ENCODE results near the gene CABP2. TPM values are rescaled to one million over a fixed set of nuclear protein-coding genes. Genes with fewer than 3 reads are reported as not detected.

The CABP2 gene
- total RNA-seq, 4 donors from 2014 or later = not detected

DNA sequence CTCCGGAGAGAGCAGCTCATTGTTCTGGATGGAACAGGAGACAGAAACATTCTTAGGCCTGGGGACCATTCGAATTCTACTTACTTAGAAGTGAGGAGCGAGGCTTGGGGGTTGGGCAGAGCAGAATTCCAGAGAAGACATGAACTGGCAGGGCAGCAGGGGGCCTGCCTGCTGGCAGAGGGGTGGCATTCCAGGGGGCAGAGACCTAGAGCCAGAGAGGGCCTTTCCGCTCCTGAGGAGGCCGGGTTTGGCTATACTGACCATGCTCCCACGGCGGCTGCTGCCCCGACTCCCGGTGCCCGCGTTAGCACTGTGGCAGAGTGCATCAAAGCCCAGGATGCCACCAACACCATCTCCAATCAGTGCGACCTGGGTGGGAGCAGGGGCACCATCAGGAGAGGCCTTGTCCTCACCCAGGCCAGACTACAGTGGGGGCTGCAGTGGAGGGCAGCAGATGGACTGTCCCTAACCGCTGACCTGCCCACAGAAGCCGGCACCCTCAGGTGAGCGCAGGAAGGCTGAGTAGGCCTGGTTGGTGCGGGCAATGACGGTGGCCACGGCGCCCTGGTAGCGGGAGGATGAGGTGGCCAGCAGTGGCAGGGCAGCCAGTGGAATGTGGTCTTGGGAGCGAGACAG, 25.5 kb downstream of the CABP2 start:
- TF ChIP-seq CTCF (IDR thresholded peaks at IDR 0.05 in 4 of 5, conservative IDR thresholded peaks at IDR 0.05 in 1 of 5) = no peak
- in situ Hi-C loops (cut with MboI; ENCODE audit: low sequenced_read_pairs in 4 of 4) = no loop called here
- Histone ChIP-seq H3K4me1 (no peaks in the 10 kb centered on the region), H3K36me3 (peaks cover 0 to 9% of the 10 kb centered on the region in 2 donors), H3K4me3 (no peak overlapping the region), H3K27me3 (no peaks in the 10 kb centered on the region), H3K9me3 (no peaks in the 10 kb centered on the region), H3K27ac (no peak overlapping the region)
- ATAC-seq (no peak), DNase-seq (no peak)
- intact Hi-C loops (cut with DNase I; ENCODE audit: low total_unique reads) = no loop called here

GRCh38 chr11:67496113-67496512, 27.1 kb downstream of the CABP2 start:
- ATAC-seq (no peak), DNase-seq (no peak)
- H3K4me1 ChIP-seq = no peaks in the 10 kb centered on the region
- no peak overlapping the region for H3K4me3 ChIP-seq
- no peak overlapping the region for H3K27ac ChIP-seq
- intact Hi-C loops (cut with DNase I; ENCODE audit: low total_unique reads) = no loop called here
- peaks cover 0 to 5% of the 10 kb centered on the region in 2 donors for H3K36me3 ChIP-seq
- H3K9me3 ChIP-seq = no peaks in the 10 kb centered on the region
- no peak for TF ChIP-seq POLR2A (IDR thresholded peaks at IDR 0.05)
- TF ChIP-seq CTCF (IDR thresholded peaks at IDR 0.05 in 4 of 5, conservative IDR thresholded peaks at IDR 0.05 in 1 of 5) = no peak
- in situ Hi-C loops (cut with MboI; ENCODE audit: low sequenced_read_pairs in 4 of 4) = no loop called here
- no peaks in the 10 kb centered on the region for H3K27me3 ChIP-seq

DNA sequence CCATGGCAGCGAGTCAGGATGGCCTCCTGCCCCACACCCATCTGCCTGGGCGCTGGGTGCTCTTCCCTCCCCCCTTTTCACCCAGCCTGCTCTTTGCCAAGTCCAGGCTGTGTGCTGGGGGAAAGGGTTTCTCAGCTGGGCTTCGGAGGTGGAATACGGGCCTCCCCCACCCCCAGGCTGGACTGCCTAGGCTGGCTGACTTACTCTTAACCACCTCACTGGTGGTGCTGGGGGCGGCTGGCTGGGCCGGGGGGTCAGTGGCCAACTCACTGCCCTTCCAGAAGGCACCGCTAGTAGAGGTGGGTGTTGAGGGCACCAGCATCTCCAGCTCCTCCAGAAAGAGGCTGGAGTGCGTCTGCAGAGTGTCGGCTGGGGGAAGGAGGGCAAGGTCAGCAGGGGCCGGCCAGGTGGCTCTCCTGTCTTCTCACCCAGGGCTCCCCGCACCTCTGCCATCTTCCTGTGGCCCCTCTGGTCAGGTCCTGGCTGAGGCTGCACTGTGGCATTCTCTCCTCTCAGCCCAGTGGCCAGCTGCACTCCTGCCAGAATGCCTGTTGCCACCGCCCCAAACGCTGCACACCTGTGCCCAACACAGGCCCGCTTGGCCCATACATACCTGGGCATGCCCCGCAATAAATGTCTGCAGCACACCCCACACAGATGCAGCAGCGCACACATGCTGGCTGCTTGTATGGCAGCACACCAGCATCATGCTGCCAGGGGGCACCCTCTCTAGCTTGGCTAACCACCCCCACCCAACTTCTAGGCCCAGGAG, 27.8 kb downstream of the CABP2 start:
- Histone ChIP-seq H3K36me3 (peaks cover 0 to 5% of the 10 kb centered on the region in 2 donors), H3K9me3 (no peaks in the 10 kb centered on the region), H3K27ac (no peak overlapping the region), H3K4me1 (no peaks in the 10 kb centered on the region), H3K27me3 (no peaks in the 10 kb centered on the region), H3K4me3 (no peak overlapping the region)
- ATAC-seq (no peak), DNase-seq (no peak)
- intact Hi-C loops (cut with DNase I; ENCODE audit: low total_unique reads) = no loop called here
- no peak for TF ChIP-seq CTCF (IDR thresholded peaks at IDR 0.05 in 4 of 5, conservative IDR thresholded peaks at IDR 0.05 in 1 of 5)
- TF ChIP-seq POLR2A (IDR thresholded peaks at IDR 0.05) = no peak
- in situ Hi-C loops (cut with MboI; ENCODE audit: low sequenced_read_pairs in 4 of 4) = no loop called here

DNA sequence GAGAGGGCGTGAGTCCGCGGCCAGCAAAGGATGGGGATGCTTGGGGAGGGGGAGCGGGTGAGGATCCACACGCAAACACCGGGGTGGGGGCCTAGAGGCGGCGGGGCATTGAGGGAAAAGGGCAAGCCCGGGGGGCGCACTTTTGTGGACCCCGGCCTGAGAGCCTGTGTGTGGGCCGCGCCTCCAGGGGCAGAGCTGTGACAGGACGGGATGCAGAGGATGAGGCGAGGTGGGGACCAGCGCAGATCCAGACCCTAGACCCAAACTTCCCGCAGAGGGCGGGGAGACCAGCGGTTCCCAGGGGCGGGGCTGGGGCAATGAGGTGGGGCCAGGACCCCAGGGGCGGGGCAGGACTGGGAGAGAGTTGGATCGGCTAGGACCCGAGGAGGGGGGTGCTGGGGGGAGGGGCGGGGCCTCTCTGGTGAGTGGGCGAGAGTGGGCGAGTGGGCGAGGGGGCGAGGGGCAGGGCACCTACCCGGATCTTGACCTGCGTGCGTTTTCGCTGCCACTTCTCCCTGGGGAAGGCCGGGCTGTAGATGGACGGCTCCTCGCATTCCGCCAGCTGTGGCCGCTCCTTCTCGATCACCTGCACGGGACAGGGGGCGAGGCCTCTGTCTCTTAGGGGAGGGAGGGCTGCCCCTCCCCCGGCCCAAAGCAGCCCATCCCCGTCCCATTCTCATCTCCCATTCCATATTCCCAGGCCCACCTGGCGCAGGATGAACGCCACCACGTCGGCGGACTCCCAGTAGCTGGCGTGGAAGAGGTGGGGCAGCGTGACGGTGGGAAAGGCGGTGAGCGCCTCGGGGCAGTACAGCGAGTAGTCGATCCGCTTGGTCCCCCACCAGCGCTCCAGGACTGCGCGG, 28.6 kb downstream of the CABP2 start:
- TF ChIP-seq POLR2A (IDR thresholded peaks at IDR 0.05) (no peak), CTCF (IDR thresholded peaks at IDR 0.05 in 4 of 5, conservative IDR thresholded peaks at IDR 0.05 in 1 of 5) (no peak)
- H3K9me3 ChIP-seq = no peaks in the 10 kb centered on the region
- ATAC-seq (no peak), DNase-seq (no peak)
- no peak overlapping the region for H3K4me3 ChIP-seq
- in situ Hi-C loops (cut with MboI; ENCODE audit: low sequenced_read_pairs in 4 of 4) = no loop called here
- no peak overlapping the region for H3K27ac ChIP-seq
- peaks cover 0 to 7% of the 10 kb centered on the region in 2 donors for H3K36me3 ChIP-seq
- H3K4me1 ChIP-seq = no peaks in the 10 kb centered on the region
- intact Hi-C loops (cut with DNase I; ENCODE audit: low total_unique reads) = no loop called here
- no peaks in the 10 kb centered on the region for H3K27me3 ChIP-seq
